A673 (cell line): Measurements from ENCODE around the gene LCMT2. TPM values are rescaled to one million over a fixed set of nuclear protein-coding genes. Genes with fewer than 3 reads are reported as not detected.
"Not testable (repeated sequence)": the region's sequence is repeated elsewhere in the genome, so short reads cannot be mapped to it uniquely, and the experiment has no call there.

Experiments
- BruUV-seq: library from RNA; stranded (reverse); fragments of 400-500 nt; replicated peaks from 2 replicates; lab custom pipeline; 2021; lab: Mats Ljungman, UMichigan
- CTCF ChIA-PET: fragments of 300-600 bp; sonication (Branson Sonifier 250); formaldehyde crosslinking; loops from one replicate; lab custom pipeline; 2022; ENCODE audit warnings: antibody characterized with exemption; lab: Charles Lee
- POLR2A ChIA-PET: fragments of 300-600 bp; sonication (Branson Sonifier 250); formaldehyde crosslinking; loops from one replicate; lab custom pipeline; 2022; ENCODE audit warnings: antibody characterized with exemption; ENCODE audit not compliant: low non-redundant PET; lab: Charles Lee
- DNase-seq: peaks from one replicate; pipeline ENCODE4 v3.0.0-alpha.2; 2015; ENCODE audit warnings: low spot score
- H3K27ac ChIP-seq: fragments of 200-600 bp; sonication (generic); 2 replicates; pipeline ENCODE4 v1.5.1; 2016; ENCODE audit warnings: mixed run types, low read depth, mild to moderate bottlenecking, mixed read lengths, antibody characterized with exemption, low read length; ENCODE audit not compliant: poor library complexity, severe bottlenecking
- H3K27me3 ChIP-seq: fragments of 200-600 bp; sonication (generic); replicated peaks from 2 replicates; pipeline ENCODE4 v1.6.1; 2017; ENCODE audit warnings: mixed run types, low read depth, mild to moderate bottlenecking, mixed read lengths, antibody characterized with exemption, low read length; ENCODE audit not compliant: insufficient read depth, poor library complexity
- H3K36me3 ChIP-seq: fragments of 200-600 bp; sonication (generic); 2 replicates; pipeline ENCODE4 v1.6.1; 2016; ENCODE audit warnings: mixed run types, mild to moderate bottlenecking, mixed read lengths, antibody characterized with exemption, low read length; ENCODE audit not compliant: insufficient read depth, poor library complexity, severe bottlenecking
- H3K4me1 ChIP-seq: fragments of 200-600 bp; sonication (generic); 2 replicates; pipeline ENCODE4 v1.6.1; 2017; ENCODE audit warnings: mixed run types, mild to moderate bottlenecking, mixed read lengths, antibody characterized with exemption, low read length; ENCODE audit not compliant: insufficient read depth, poor library complexity, severe bottlenecking
- H3K4me3 ChIP-seq: fragments of 200-600 bp; sonication (generic); 2 replicates; pipeline ENCODE4 v1.5.1; 2016; ENCODE audit warnings: low read depth, mixed run types, mild to moderate bottlenecking, mixed read lengths, low read length; ENCODE audit not compliant: poor library complexity, severe bottlenecking
- H3K9me3 ChIP-seq: fragments of 200-600 bp; sonication (generic); 2 replicates; pipeline ENCODE4 v1.6.1; 2016; ENCODE audit warnings: mixed run types, low read depth, mild to moderate bottlenecking, mixed read lengths, antibody characterized with exemption, low read length; ENCODE audit not compliant: poor library complexity, severe bottlenecking
- EZH2 ChIP-seq: fragments of 200-600 bp; sonication (generic); IDR thresholded peaks from 2 replicates; pipeline ENCODE4 v1.6.1; 2017; ENCODE audit warnings: borderline replicate concordance, low read depth, mild to moderate bottlenecking, mixed read lengths, antibody characterized with exemption, low read length; ENCODE audit not compliant: poor library complexity, severe bottlenecking
- intact Hi-C: fragments of 100-400 bp; cut with micrococcal nuclease; formaldehyde crosslinking; loops from one replicate; pipeline ENCODE4 v1.10.0; 2022; ENCODE audit not compliant: unreplicated experiment
- total RNA-seq: library from RNA; stranded (reverse); gene quantifications from 2 replicates; pipeline ENCODE4 v1.2.3, GENCODE V29; 2021
- TF ChIP-seq, protein P1 (sequence below): fragments of 300-800, 200-600 bp; sonication (generic); conservative IDR thresholded peaks from 2 replicates; pipeline ENCODE4 v1.5.1; 2017; ENCODE audit warnings: low read depth, mild to moderate bottlenecking, antibody characterized with exemption, low read length, moderate library complexity, mixed read lengths

The LCMT2 gene
- total RNA-seq, 1 experiment from 2014 or later, result 17.2 TPM

DNA sequence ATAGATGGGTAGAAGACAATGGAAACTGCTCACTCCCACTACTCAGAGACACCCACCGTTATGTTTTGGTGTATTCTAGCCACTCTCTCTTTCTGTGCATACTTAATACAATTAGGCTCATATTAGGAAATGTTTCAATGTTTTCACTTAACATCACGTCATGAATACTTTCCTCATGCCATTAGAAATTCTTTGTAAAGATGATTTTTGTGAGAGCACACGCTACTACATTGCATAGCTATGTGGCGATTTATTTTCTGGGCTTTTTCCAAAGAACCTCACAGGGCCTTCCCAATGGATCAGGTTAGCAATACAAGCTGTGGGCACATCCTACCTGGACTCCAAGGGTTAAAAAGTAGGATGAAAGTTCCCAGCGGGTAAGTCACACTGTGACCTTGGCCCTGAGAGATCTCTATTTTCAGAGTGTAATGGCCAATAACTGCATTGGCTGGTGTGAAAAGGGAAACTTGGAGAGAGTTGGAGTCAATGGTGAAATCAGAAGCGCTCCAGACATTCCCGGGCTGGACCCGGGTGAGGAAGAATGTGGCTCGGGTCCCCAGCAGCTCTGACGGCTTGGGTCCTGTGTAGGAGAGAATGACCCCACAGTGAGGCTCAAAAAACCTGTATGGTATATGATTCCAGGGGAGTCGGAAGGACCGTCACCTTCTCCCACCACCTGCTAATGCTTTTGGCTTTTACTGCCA is 37.8 kb downstream of the LCMT2 start:
- no TSS peak for BruUV-seq
- ChIA-PET CTCF (no interaction called here), POLR2A (no interaction called here)
- intact Hi-C loops, result no loop called here
- TF ChIP-seq, protein P1, sequence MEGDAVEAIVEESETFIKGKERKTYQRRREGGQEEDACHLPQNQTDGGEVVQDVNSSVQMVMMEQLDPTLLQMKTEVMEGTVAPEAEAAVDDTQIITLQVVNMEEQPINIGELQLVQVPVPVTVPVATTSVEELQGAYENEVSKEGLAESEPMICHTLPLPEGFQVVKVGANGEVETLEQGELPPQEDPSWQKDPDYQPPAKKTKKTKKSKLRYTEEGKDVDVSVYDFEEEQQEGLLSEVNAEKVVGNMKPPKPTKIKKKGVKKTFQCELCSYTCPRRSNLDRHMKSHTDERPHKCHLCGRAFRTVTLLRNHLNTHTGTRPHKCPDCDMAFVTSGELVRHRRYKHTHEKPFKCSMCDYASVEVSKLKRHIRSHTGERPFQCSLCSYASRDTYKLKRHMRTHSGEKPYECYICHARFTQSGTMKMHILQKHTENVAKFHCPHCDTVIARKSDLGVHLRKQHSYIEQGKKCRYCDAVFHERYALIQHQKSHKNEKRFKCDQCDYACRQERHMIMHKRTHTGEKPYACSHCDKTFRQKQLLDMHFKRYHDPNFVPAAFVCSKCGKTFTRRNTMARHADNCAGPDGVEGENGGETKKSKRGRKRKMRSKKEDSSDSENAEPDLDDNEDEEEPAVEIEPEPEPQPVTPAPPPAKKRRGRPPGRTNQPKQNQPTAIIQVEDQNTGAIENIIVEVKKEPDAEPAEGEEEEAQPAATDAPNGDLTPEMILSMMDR, result no peak
- TF ChIP-seq EZH2, result no peak
- H3K9me3 ChIP-seq, result no peaks in the 10 kb centered on the region
- H3K4me3 ChIP-seq, result no peak overlapping the region
- H3K27ac ChIP-seq, result no peak overlapping the region
- no peak for DNase-seq
- H3K36me3 ChIP-seq, result no peaks in the 10 kb centered on the region
- peaks cover 15% of the 10 kb centered on the region for H3K27me3 ChIP-seq
- no peaks in the 10 kb centered on the region for H3K4me1 ChIP-seq

DNA sequence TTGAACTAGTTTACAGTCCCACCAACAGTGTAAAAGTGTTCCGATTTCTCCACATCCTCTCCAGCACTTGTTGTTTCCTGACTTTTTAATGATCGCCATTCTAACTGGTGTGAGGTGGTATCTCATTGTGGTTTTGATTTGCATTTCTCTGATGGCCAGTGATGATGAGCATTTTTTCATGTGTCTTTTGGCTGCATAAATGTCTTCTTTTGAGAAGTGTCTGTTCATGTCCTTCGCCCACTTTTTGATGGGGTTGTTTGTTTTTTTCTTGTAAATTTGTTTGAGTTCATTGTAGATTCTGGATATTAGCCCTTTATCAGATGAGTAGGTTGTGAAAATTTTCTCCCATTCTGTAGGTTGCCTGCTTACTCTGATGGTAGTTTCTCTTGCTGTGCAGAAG is 40.7 kb downstream of the LCMT2 start:
- H3K4me3 ChIP-seq, POLR2A ChIA-PET, H3K36me3 ChIP-seq, H3K27me3 ChIP-seq, CTCF ChIA-PET, H3K27ac ChIP-seq, DNase-seq, H3K4me1 ChIP-seq, H3K9me3 ChIP-seq, BruUV-seq: not testable (repeated sequence)
- intact Hi-C loops, result loop anchor here (5.0 kb wide), 1 partner anchor 587 kb away; no protein-coding TSS in a partner anchor

DNA sequence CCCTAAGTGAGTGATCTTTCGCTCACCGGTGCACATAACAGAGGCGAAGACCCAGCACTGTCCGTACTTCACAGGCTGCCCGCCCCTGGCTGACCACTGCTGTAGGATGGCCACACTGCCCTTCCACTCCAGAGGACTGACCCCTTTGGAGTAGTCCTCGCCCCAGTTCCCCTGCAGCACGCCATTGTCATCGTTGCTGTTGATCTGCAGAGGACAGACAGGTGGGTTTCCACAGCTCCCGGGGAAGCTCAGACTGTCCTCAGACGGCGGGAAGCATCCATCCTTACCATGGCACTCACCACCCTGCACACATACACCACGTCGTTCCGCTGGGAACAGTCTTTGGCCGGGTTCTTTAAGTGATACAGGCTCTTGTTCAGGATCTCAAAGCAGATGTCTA is 43.1 kb downstream of the LCMT2 start:
- no peak overlapping the region for H3K27ac ChIP-seq
- no peaks in the 10 kb centered on the region for H3K36me3 ChIP-seq
- intact Hi-C loops, result loop anchor here (5.0 kb wide), 1 partner anchor 585 kb away; no protein-coding TSS in a partner anchor
- BruUV-seq, result no TSS peak
- H3K4me1 ChIP-seq, result no peaks in the 10 kb centered on the region
- no peaks in the 10 kb centered on the region for H3K9me3 ChIP-seq
- no peak for DNase-seq
- CTCF ChIA-PET, result interaction anchor here (2.6 kb wide), 1 partner anchor 62 kb away, joined by 47 read pairs; no protein-coding TSS in a partner anchor
- POLR2A ChIA-PET, result no interaction called here
- no peak for TF ChIP-seq EZH2
- TF ChIP-seq, protein P1, result no peak
- H3K27me3 ChIP-seq, result no peaks in the 10 kb centered on the region
- H3K4me3 ChIP-seq, result no peak overlapping the region

DNA sequence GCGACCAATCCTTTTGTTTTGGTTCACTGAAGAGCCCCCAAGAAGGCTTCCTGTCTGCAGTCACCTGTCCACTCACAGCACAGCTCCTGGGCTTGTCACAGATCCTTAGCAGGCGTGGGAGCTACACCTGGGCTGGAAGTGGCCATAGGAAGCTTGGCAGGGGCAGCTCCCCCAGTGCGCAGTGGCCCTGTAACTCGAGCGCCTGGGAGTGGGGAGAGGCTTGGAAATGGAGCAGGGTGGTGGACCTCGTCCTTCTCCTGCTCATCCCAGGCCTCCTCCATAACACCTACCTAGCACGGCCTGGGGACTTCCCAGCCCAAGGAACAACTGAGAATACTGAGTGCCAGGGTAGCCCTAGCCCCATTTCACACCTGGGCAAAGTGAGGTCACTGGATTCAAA is 44.3 kb downstream of the LCMT2 start:
- BruUV-seq, result no TSS peak
- intact Hi-C loops, result loop anchor here (5.0 kb wide), 1 partner anchor 584 kb away; no protein-coding TSS in a partner anchor
- Histone ChIP-seq H3K27me3 (no peaks in the 10 kb centered on the region), H3K36me3 (no peaks in the 10 kb centered on the region), H3K4me3 (no peak overlapping the region), H3K4me1 (no peaks in the 10 kb centered on the region), H3K9me3 (no peaks in the 10 kb centered on the region), H3K27ac (no peak overlapping the region)
- POLR2A ChIA-PET, result no interaction called here
- CTCF ChIA-PET, result interaction anchor here (0.6 to 2.6 kb wide), 8 partner anchors 15 to 96 kb away, joined by 3 to 47 read pairs (median 3); partner anchors contain the start of gene TGM5
- no peak for TF ChIP-seq EZH2
- TF ChIP-seq, protein P1, result no peak
- DNase-seq, result no peak
